LNCaP clone FGC (cell line): ENCODE data around the gene APOBEC4.

ENCODE experiments used
- DNase-seq: peaks from one replicate; pipeline ENCODE4 v3.0.0-alpha.2; 2011; ENCODE audit warnings: low read depth
- H3K4me3 ChIP-seq: 2 replicates; pipeline ENCODE4 v1.5.1; 2011; ENCODE audit warnings: mild to moderate bottlenecking, low read depth, low read length, control low read depth
- CTCF ChIP-seq: IDR thresholded peaks from 2 replicates; pipeline ENCODE4 v1.5.1; 2012; ENCODE audit warnings: mild to moderate bottlenecking; ENCODE audit not compliant: control insufficient read depth, insufficient read depth; ENCODE audit errors: extremely low read depth

Gene APOBEC4

DNA sequence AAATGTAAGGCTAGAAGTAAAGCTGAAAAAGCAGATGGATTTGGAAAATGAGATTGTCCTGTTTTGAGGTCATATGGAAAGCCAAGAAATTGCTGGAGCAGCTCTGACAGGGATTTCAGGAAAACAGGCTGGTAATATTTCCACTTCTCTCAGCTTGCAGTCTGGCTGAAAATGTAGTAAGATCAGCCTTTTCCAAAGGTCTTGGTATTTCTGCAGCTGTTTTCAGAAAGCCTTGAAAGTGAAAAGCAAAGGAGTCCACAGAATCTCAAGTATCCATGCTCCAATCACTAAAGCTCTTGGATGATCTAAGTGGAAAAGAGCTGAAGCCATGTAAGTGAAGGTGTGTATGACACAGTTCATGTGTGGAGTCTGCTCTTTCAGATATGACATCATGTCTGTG, 41.6 kb upstream of the APOBEC4 start:
- DNase-seq, result no peak
- TF ChIP-seq CTCF, result no peak
- H3K4me3 ChIP-seq, result no peak overlapping the region

DNA sequence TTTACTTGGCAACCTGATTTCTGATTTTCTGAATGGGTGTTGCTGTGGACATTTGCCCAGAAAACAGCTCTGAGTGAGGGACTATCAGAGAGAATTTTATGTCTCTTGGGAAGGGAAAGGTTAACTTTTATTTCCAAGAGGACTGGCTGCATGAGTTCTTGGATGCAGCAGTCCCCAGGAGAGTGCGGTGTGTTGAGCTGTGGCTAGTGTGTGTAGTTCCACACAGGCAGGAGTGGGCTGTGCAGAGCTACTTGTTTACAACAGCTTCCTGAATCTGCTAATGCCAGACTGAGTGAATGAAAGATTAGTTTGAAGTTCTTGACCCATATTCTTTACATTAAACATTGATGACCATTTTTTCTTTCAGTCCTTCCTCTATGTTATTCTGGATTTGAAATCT, 41.0 kb upstream of the APOBEC4 start:
- DNase-seq, result no peak
- no peak for TF ChIP-seq CTCF
- H3K4me3 ChIP-seq, result no peak overlapping the region

- DNase-seq, result no peak
- no peak for TF ChIP-seq CTCF
- no peak overlapping the region for H3K4me3 ChIP-seq
Observed at GRCh38 chr1:183693521-183693920, 40.4 kb upstream of the APOBEC4 start.

DNA sequence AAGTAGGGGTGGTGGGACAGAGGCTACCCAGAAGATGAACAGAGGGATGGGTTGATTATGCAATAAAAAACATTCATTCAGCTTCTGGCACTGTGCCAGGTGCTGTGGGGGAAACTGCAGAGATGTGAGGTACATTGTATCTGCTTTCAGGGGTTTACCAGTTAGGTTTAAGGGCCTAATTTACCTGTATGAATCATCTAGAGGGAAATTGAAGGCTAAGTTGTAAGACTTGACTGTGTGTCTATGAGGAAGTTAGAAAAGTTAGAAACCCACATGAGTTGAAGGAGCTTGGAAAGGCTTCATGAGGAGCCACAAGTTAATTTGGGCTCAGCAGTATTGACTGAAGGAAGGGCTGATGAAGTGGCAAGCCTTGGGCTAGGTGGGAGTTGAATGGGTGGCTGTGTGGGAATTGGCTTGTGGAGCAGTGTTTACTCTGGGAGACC, 36.7 kb upstream of the APOBEC4 start:
- TF ChIP-seq CTCF, result no peak
- no peak overlapping the region for H3K4me3 ChIP-seq
- no peak for DNase-seq

- DNase-seq, result no peak
- no peak overlapping the region for H3K4me3 ChIP-seq
- TF ChIP-seq CTCF, result no peak
Observed at GRCh38 chr1:183688341-183689060, 35.4 kb upstream of the APOBEC4 start.

- no peak overlapping the region for H3K4me3 ChIP-seq
- TF ChIP-seq CTCF, result no peak
- no peak for DNase-seq
Observed at GRCh38 chr1:183687546-183688304, 34.6 kb upstream of the APOBEC4 start.
